ENCODE data around the gene PRR29. TPM values are rescaled to one million over a fixed set of nuclear protein-coding genes. Genes with fewer than 3 reads are reported as not detected.

Gene PRR29
- total RNA-seq, 1 experiment from 2014 or later, result not detected

DNA sequence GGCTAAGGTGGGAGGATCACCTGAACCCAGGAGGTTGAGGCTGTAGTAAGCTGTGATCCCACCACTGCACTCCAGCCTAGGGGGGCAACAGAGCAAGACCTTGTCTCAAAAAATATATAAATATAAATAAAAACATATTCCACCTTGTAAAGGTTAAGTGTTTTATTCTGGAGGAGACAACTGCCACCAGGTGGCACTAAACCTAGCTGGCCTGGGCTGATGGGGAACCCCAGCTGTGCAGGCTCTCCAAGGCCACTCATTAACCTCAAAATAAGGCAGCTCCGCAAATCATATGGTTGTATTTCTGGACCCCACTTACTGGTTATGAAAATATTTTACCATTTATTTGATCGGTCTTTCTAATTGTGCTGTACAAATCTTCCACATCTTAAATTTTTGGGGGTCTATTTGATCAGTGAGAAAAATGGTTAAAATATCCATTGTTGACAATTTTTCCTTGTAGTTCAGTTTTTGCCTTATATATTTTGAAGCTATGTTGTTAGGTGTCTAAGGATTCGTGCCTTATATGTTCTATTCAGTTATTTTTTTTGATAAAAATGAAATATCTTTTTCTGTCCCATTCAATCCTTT is 30.8 kb downstream of the PRR29 start:
- DNase-seq (ENCODE audit: low spot score), result peak; percentile 68
- POLR2A ChIA-PET (ENCODE audit: low non-redundant PET), result no interaction called here
- Histone ChIP-seq H3K36me3 (ENCODE audit: insufficient read depth, low read length, poor library complexity, severe bottlenecking) (no peaks in the 10 kb centered on the region), H3K9me3 (ENCODE audit: low read depth, low read length, poor library complexity, severe bottlenecking) (no peaks in the 10 kb centered on the region), H3K4me3 (ENCODE audit: low read depth, low read length, poor library complexity, severe bottlenecking) (no peak overlapping the region), H3K27ac (ENCODE audit: low read depth, low read length, poor library complexity, severe bottlenecking) (no peak overlapping the region), H3K4me1 (ENCODE audit: insufficient read depth, low read length, poor library complexity, severe bottlenecking) (no peaks in the 10 kb centered on the region), H3K27me3 (replicated peaks; ENCODE audit: insufficient read depth, low read depth, low read length, poor library complexity) (no peaks in the 10 kb centered on the region)
- CTCF ChIA-PET, result interaction anchor here (0.5 to 3.8 kb wide), 7 partner anchors 10 to 253 kb away, joined by 3 to 100 read pairs (median 5); no protein-coding TSS in a partner anchor
- TF ChIP-seq CTCF (conservative IDR thresholded peaks at IDR 0.05; ENCODE audit: low read depth, low read length), result peak; percentile 76
- TF ChIP-seq EZH2 (IDR thresholded peaks at IDR 0.05; ENCODE audit: borderline replicate concordance, low read depth, low read length, poor library complexity, severe bottlenecking), result no peak
- intact Hi-C loops (cut with micrococcal nuclease; ENCODE audit: unreplicated experiment), result loop anchor here (1.0 to 5.0 kb wide), 3 partner anchors 104 to 253 kb away; partner anchors contain the start of gene GH1
- no TSS peak for BruUV-seq (replicated peaks)

DNA sequence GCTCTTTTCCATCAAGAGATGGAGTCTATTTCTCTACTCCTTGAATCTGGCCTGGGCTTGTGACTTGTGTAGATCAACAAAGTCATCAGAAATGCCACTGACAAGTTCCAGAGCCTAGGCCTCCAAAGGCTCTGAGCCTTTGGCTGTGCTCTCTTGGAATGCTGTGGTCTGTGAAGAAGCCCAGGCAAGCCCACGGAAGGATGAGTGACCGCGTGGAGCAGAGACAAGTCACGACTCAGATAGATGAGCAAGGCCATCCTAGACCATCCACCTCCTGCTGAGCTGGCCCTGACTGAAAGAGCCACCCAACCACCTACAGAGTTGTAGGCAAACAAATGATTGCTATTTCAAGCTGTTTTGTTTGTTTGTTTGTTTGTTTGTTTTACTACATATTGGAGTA is 33.9 kb downstream of the PRR29 start:
- no peak for TF ChIP-seq EZH2 (IDR thresholded peaks at IDR 0.05; ENCODE audit: borderline replicate concordance, low read depth, low read length, poor library complexity, severe bottlenecking)
- TF ChIP-seq CTCF (conservative IDR thresholded peaks at IDR 0.05; ENCODE audit: low read depth, low read length), result no peak
- CTCF ChIA-PET, result interaction anchor here (1.0 kb wide), 1 partner anchor 102 kb away, joined by 5 read pairs; no protein-coding TSS in a partner anchor
- Histone ChIP-seq H3K4me3 (ENCODE audit: low read depth, low read length, poor library complexity, severe bottlenecking) (no peak overlapping the region), H3K36me3 (ENCODE audit: insufficient read depth, low read length, poor library complexity, severe bottlenecking) (no peaks in the 10 kb centered on the region), H3K4me1 (ENCODE audit: insufficient read depth, low read length, poor library complexity, severe bottlenecking) (no peaks in the 10 kb centered on the region), H3K9me3 (ENCODE audit: low read depth, low read length, poor library complexity, severe bottlenecking) (no peaks in the 10 kb centered on the region), H3K27ac (ENCODE audit: low read depth, low read length, poor library complexity, severe bottlenecking) (no peak overlapping the region), H3K27me3 (replicated peaks; ENCODE audit: insufficient read depth, low read depth, low read length, poor library complexity) (no peaks in the 10 kb centered on the region)
- POLR2A ChIA-PET (ENCODE audit: low non-redundant PET), result no interaction called here
- no peak for DNase-seq (ENCODE audit: low spot score)
- no TSS peak for BruUV-seq (replicated peaks)
- intact Hi-C loops (cut with micrococcal nuclease; ENCODE audit: unreplicated experiment), result no loop called here

GRCh38 chr17:64036198-64036922 is 38.2 kb downstream of the PRR29 start:
- CTCF ChIA-PET, result no interaction called here
- no peak for DNase-seq (ENCODE audit: low spot score)
- intact Hi-C loops (cut with micrococcal nuclease; ENCODE audit: unreplicated experiment), result no loop called here

More at GRCh38 chr17:64036198-64036922, 38.2 kb downstream of the PRR29 start:
- Histone ChIP-seq H3K36me3 (ENCODE audit: insufficient read depth, low read length, poor library complexity, severe bottlenecking) (no peaks in the 10 kb centered on the region), H3K4me1 (ENCODE audit: insufficient read depth, low read length, poor library complexity, severe bottlenecking) (no peaks in the 10 kb centered on the region), H3K27ac (ENCODE audit: low read depth, low read length, poor library complexity, severe bottlenecking) (no peak overlapping the region), H3K27me3 (replicated peaks; ENCODE audit: insufficient read depth, low read depth, low read length, poor library complexity) (no peaks in the 10 kb centered on the region), H3K4me3 (ENCODE audit: low read depth, low read length, poor library complexity, severe bottlenecking) (no peak overlapping the region), H3K9me3 (ENCODE audit: low read depth, low read length, poor library complexity, severe bottlenecking) (no peaks in the 10 kb centered on the region)
- TF ChIP-seq CTCF (conservative IDR thresholded peaks at IDR 0.05; ENCODE audit: low read depth, low read length) (no peak), EZH2 (IDR thresholded peaks at IDR 0.05; ENCODE audit: borderline replicate concordance, low read depth, low read length, poor library complexity, severe bottlenecking) (no peak)
- BruUV-seq (replicated peaks), result no TSS peak
- POLR2A ChIA-PET (ENCODE audit: low non-redundant PET), result no interaction called here
